HEK293 (cell line): Measurements from ENCODE around the gene ZNF408.
A peak's percentile ranks its signal among the peaks of the same experiment; 100 is the strongest.

ENCODE experiments used
- CTCF ChIA-PET: fragments of 350-600 bp; formaldehyde crosslinking; extraction: SDS; loops from one replicate; lab custom pipeline; 2021; ENCODE audit warnings: antibody characterized with exemption; lab: Yijun Ruan, JAX
- POLR2A ChIA-PET: fragments of 300-600 bp; formaldehyde crosslinking; extraction: SDS; loops from one replicate; lab custom pipeline; 2020; ENCODE audit warnings: antibody characterized with exemption, inconsistent platforms; lab: Yijun Ruan, JAX
- H3K27ac ChIP-seq: fragments of 200-500 bp; sonication (Bioruptor generic); 2 replicates; pipeline ENCODE4 v1.5.1; 2014; ENCODE audit warnings: low read depth, low read length, control low read depth, inconsistent platforms; ENCODE audit errors: extremely low read depth
- H3K36me3 ChIP-seq, 2 experiments: fragments of 200-500 bp in 1 of 2; sonication (Bioruptor generic) in 1 of 2; 1 replicate in 1 of 2; 2 replicates in 1 of 2; pipeline ENCODE4 v1.5.1; 2014 to 2017; ENCODE audit warnings: inconsistent platforms in 2 of 2, low read length in 2 of 2; ENCODE audit not compliant: control insufficient read depth in 2 of 2, insufficient read depth in 1 of 2
- H3K4me1 ChIP-seq: fragments of 200-500 bp; sonication (Bioruptor generic); 2 replicates; pipeline ENCODE4 v1.5.1; 2014; ENCODE audit warnings: mild to moderate bottlenecking, low read length, inconsistent platforms; ENCODE audit not compliant: control insufficient read depth, insufficient read depth
- H3K4me3 ChIP-seq: 2 replicates; pipeline ENCODE4 v1.5.1; 2011; ENCODE audit warnings: low read depth, mild to moderate bottlenecking, control low read depth, low read length, moderate library complexity
- H3K9me3 ChIP-seq: fragments of 200-500 bp; sonication (Bioruptor generic); 2 replicates; pipeline ENCODE4 v1.5.1; 2014; ENCODE audit warnings: low read depth, low read length, inconsistent platforms; ENCODE audit not compliant: control insufficient read depth, insufficient read depth
- KLF7 ChIP-seq: fragments of 450-650 bp; formaldehyde crosslinking; IDR thresholded peaks from 2 replicates; pipeline ENCODE4 v1.5.1; 2016; ENCODE audit warnings: missing biosample characterization, missing genetic modification characterization, borderline replicate concordance
- ZBTB8A ChIP-seq: fragments of 450-650 bp; formaldehyde crosslinking; IDR thresholded peaks from 2 replicates; pipeline ENCODE4 v1.5.1; 2016; ENCODE audit warnings: missing biosample characterization, missing genetic modification characterization
- ZFHX2 ChIP-seq: fragments of 450-650 bp; formaldehyde crosslinking; conservative IDR thresholded peaks from 2 replicates; pipeline ENCODE4 v1.5.1; 2016; ENCODE audit warnings: missing biosample characterization, missing genetic modification characterization
- ZNF23 ChIP-seq: fragments of 450-650 bp; formaldehyde crosslinking; IDR thresholded peaks from 2 replicates; pipeline ENCODE4 v1.5.1; 2016; ENCODE audit warnings: missing biosample characterization, missing genetic modification characterization, borderline replicate concordance
- ZNF404 ChIP-seq: fragments of 450-650 bp; formaldehyde crosslinking; IDR thresholded peaks from 2 replicates; pipeline ENCODE4 v1.5.1; 2017; ENCODE audit warnings: missing biosample characterization, missing genetic modification characterization
- ZNF692 ChIP-seq: fragments of 450-650 bp; formaldehyde crosslinking; IDR thresholded peaks from 2 replicates; pipeline ENCODE4 v1.5.1; 2016; ENCODE audit warnings: missing biosample characterization, missing genetic modification characterization
- ZNF768 ChIP-seq: fragments of 450-650 bp; formaldehyde crosslinking; IDR thresholded peaks from 2 replicates; pipeline ENCODE4 v1.5.1; 2018; ENCODE audit warnings: missing biosample characterization, mild to moderate bottlenecking, missing genetic modification characterization
- TF ChIP-seq, protein P1 (sequence below): fragments of 450-650 bp; formaldehyde crosslinking; IDR thresholded peaks from 2 replicates; pipeline ENCODE4 v1.5.1; 2016; ENCODE audit warnings: missing biosample characterization, missing genetic modification characterization

The ZNF408 gene

DNA sequence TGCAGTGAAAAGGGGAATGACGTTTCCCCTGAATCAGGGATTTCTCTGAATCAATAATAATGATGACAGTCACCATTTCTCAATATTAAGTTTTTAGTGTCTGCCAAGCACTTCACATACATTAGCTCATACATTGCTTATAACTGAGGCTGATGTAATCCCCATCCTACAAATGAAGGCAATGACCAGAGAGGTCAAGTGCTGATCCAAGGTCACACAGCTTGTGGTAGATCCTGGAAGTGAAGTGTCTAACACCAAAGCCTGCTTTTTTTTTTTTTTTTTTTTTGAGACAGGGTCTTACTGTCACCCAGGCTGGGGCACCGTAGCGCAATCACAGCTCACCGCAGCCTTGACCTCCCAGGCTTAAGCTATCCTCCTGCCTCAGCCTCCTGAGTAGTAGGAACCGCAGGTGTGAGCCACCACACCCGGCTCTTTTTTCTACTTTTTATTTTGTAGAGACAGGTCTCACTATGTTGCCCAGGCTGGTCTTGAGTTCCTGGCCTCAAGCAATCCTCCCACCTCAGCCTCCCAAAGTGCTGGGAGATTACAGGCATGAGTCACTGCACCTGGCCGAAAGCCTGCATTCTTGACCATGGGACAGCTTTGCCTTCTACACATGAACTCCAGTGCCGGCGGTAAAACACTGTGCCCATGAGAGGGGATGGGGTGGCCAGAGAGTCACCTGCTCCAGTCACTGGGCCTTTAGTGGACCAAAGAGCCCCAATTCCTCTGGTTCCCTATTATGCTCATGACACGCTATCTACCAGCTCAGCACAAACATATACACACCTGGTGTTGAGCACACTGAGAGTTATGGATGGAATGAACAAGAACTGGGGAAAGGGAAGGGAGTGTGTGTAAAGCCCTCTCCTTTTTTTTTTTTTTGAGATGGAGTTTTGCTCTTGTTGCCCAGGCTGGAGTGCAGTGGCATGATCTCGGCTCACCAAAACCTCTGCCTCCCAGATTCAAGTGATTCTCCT lies 17.8 kb upstream of the ZNF408 start:
- ChIA-PET POLR2A (interaction anchor here (0.5 to 0.6 kb wide), 2 partner anchors 24 to 153 kb away, joined by 3 to 5 read pairs; no protein-coding TSS in a partner anchor), CTCF (interaction anchor here (0.7 to 1.4 kb wide), 2 partner anchors 9 to 383 kb away, joined by 3 read pairs; no protein-coding TSS in a partner anchor)
- H3K4me3 ChIP-seq = no peak overlapping the region
- H3K9me3 ChIP-seq = no peaks in the 10 kb centered on the region
- peaks cover 0 to 56% of the 10 kb centered on the region in 2 experiments; a peak in 2 of 3 replicates for H3K36me3 ChIP-seq
- no peak overlapping the region for H3K27ac ChIP-seq
- H3K4me1 ChIP-seq = no peaks in the 10 kb centered on the region
- peak; percentile 85 for TF ChIP-seq ZNF768 (tag by site-specific recombination)
- TF ChIP-seq KLF7 (tag by site-specific recombination) = no peak
- TF ChIP-seq, protein P1, sequence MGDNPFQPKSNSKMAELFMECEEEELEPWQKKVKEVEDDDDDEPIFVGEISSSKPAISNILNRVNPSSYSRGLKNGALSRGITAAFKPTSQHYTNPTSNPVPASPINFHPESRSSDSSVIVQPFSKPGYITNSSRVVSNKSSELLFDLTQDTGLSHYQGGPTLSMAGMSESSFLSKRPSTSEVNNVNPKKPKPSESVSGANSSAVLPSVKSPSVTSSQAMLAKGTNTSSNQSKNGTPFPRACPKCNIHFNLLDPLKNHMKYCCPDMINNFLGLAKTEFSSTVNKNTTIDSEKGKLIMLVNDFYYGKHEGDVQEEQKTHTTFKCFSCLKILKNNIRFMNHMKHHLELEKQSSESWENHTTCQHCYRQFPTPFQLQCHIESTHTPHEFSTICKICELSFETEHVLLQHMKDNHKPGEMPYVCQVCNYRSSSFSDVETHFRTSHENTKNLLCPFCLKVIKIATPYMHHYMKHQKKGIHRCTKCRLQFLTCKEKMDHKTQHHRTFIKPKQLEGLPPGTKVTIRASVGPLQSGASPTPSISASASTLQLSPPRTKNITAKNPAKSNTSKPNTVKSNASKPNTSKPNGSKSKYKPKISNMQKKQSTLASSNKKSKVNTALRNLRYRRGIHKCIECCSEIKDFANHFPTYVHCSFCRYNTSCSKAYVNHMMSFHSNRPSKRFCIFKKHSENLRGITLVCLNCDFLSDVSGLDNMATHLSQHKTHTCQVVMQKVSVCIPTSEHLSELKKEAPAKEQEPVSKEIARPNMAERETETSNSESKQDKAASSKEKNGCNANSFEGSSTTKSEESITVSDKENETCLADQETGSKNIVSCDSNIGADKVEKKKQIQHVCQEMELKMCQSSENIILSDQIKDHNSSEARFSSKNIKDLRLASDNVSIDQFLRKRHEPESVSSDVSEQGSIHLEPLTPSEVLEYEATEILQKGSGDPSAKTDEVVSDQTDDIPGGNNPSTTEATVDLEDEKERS (tag by site-specific recombination) = 0 out of 2 replicates have a peak, but pooled peaks have one; percentile 8

- H3K9me3 ChIP-seq = no peaks in the 10 kb centered on the region
- H3K4me1 ChIP-seq = no peaks in the 10 kb centered on the region
- H3K27ac ChIP-seq = no peak overlapping the region
- POLR2A ChIA-PET = no interaction called here
- H3K36me3 ChIP-seq = peaks cover 0 to 49% of the 10 kb centered on the region in 2 experiments; a peak in 2 of 3 replicates
- no peak overlapping the region for H3K4me3 ChIP-seq
- CTCF ChIA-PET = interaction anchor here (1.4 kb wide), 1 partner anchor 10 kb away, joined by 3 read pairs; no protein-coding TSS in a partner anchor
- no peak for TF ChIP-seq ZBTB8A (tag by site-specific recombination)
- no peak for TF ChIP-seq ZNF404 (tag by site-specific recombination)
- no peak for TF ChIP-seq ZNF23 (tag by site-specific recombination)
Measured at GRCh38 chr11:46684367-46684766, 16.5 kb upstream of the ZNF408 start.

DNA sequence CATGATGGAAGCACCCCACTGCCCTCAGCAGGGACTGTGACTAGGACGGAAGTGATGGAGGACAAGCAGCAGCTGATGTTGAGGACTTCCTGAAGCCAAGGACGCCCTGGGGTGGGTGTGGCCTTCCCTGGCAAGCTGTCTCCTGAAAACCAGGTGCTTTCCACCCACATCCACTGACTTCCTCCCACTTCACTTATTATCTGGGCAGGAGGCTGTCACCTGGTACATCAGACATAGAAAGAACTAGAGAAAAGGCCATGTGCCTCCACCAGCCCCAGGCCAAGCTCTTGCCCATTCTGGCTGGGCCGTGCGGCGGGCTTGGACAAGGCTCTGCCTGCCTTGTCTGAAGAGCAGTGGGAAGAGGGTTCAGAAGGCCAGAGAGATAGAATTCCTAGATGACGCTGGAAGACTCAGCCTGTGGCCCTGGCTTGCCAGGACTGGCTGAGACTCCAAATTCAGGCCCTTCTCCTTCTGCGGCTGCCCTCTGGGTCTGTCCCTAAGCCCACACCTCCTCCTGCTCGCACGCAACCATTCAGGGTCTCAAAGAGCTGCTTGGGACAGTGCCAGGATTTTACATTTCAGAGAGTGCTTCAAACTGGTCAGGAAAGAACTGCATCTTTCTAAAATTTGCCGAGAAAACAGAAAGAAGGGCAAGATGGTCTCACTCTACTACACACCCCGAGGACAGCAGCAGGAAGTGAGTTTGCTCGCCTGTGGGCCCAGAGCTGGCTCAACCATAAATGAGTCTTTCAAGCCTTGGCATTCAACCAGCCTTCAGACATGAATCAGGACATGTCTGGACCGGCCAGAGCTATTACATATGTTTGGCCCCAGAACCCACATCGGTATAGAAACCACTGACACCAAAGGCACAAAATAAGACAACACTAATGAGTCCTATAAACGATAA lies 13.7 kb upstream of the ZNF408 start:
- no peaks in the 10 kb centered on the region for H3K9me3 ChIP-seq
- no peak overlapping the region for H3K27ac ChIP-seq
- ChIA-PET POLR2A (interaction anchor here (0.5 to 0.6 kb wide), 2 partner anchors 27 to 87 kb away, joined by 3 to 5 read pairs; no protein-coding TSS in a partner anchor), CTCF (no interaction called here)
- H3K4me3 ChIP-seq = no peak overlapping the region
- peaks cover 0 to 36% of the 10 kb centered on the region in 2 experiments; a peak in 2 of 3 replicates for H3K36me3 ChIP-seq
- H3K4me1 ChIP-seq = no peaks in the 10 kb centered on the region
- TF ChIP-seq ZNF692 (tag by site-specific recombination) (peak; percentile 40; the same call in 1 of the 2 replicates), ZFHX2 (tag by site-specific recombination) (no peak)
- TF ChIP-seq, all 188 proteins: peak for 1
